Epithelial cell of esophagus (primary cell): ENCODE measurements around the gene ABITRAM.
A peak's percentile ranks its signal among the peaks of the same experiment; 100 is the strongest.

Source experiments
- DNase-seq: peaks from one replicate; pipeline ENCODE4 v3.0.0; 2010; ENCODE audit warnings: low read depth
- H3K4me3 ChIP-seq: 2 replicates; pipeline ENCODE4 v1.5.1; 2011; ENCODE audit warnings: mild to moderate bottlenecking, low read length, control low read depth
- CTCF ChIP-seq: IDR thresholded peaks from 2 replicates; pipeline ENCODE4 v1.5.1; 2011; ENCODE audit warnings: low read depth, mild to moderate bottlenecking, low read length, control low read depth, inconsistent platforms; ENCODE audit not compliant: insufficient read depth; ENCODE audit errors: missing control alignments

ABITRAM gene

GRCh38 chr9:108953983-108954574 is 19.9 kb downstream of the ABITRAM start:
- peak; percentile 57 for TF ChIP-seq CTCF
- peak; percentile 63 for DNase-seq
- no peak overlapping the region for H3K4me3 ChIP-seq

GRCh38 chr9:108956022-108956630 is 21.9 kb downstream of the ABITRAM start:
- no peak for DNase-seq
- no peak for TF ChIP-seq CTCF
- no peak overlapping the region for H3K4me3 ChIP-seq

- H3K4me3 ChIP-seq: no peak overlapping the region
- TF ChIP-seq CTCF: no peak
- DNase-seq: no peak
Measured at GRCh38 chr9:108956631-108957026, 22.4 kb downstream of the ABITRAM start.

- no peak for TF ChIP-seq CTCF
- no peak for DNase-seq
- H3K4me3 ChIP-seq: no peak overlapping the region
Measured at GRCh38 chr9:108960331-108960730, 26.1 kb downstream of the ABITRAM start.

- no peak for TF ChIP-seq CTCF
- no peak overlapping the region for H3K4me3 ChIP-seq
- peak; percentile 2 for DNase-seq
Measured at GRCh38 chr9:108961151-108961550, 27.0 kb downstream of the ABITRAM start.

- H3K4me3 ChIP-seq: no peak overlapping the region
- DNase-seq: no peak
- TF ChIP-seq CTCF: no peak
Measured at GRCh38 chr9:108963459-108964143, 29.4 kb downstream of the ABITRAM start.
